Bone marrow (tissue), 2 donors: ENCODE measurements around the gene BMP5.

Source experiments
- DNase-seq, 2 donors: peaks; one replicate each; lab custom pipeline; 2025; lab: John Stamatoyannopoulos, UW

Gene BMP5

DNA sequence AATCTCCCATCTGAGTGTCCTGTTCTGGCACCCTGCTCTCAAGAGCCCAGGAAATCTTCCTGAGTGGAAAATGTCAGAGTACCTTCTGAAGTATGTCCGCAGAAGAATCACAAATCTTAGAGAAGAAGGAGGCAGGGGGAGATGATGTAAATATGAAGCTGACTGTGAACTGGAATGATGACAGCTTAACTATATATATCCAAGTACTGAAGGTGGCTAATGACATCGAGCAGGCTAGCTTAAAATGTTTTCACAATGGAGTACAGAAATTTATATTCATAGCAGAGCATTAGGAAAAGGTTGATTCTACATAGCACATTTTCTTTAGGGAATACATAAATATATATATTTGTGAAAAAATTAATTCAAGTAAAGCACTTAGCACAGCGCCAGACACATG is 64.3 kb downstream of the BMP5 start:
- no peak for DNase-seq

DNA sequence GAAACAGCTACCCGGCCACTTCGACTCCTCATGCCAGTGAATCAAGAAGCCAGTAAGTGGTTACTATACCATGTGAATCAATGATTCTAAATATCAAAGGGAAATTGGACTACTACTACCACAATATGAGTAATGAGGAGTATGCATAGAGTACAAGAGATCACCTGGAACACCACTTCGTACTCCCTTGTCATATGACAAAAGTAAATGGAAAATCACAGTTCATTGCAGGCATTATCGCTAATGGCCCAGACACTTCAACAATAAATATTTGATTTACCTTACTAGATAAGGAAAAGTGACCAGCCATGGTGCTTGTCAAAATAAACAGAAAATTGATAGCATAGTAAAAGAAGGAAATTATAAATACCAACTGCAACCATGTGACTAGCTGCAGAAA is 73.1 kb downstream of the BMP5 start:
- no peak for DNase-seq

DNA sequence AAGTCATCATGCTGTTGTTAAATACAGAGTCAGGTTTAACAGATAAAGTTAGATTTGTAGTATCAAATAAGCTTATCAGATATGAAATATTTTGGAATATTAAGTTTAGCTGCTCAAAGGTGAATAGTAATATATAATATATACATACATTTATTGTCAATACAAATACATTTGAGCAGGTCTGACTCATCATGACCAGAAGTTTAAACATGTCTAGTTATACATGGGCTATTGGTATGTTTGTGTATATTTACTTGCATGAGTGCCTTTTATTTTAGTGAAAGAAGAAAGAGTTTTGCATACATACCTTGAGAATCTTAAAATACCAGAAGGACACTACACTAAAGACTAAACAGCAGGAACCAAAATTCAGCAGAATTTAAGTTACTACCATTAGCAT is 76.8 kb downstream of the BMP5 start:
- no peak for DNase-seq

DNA sequence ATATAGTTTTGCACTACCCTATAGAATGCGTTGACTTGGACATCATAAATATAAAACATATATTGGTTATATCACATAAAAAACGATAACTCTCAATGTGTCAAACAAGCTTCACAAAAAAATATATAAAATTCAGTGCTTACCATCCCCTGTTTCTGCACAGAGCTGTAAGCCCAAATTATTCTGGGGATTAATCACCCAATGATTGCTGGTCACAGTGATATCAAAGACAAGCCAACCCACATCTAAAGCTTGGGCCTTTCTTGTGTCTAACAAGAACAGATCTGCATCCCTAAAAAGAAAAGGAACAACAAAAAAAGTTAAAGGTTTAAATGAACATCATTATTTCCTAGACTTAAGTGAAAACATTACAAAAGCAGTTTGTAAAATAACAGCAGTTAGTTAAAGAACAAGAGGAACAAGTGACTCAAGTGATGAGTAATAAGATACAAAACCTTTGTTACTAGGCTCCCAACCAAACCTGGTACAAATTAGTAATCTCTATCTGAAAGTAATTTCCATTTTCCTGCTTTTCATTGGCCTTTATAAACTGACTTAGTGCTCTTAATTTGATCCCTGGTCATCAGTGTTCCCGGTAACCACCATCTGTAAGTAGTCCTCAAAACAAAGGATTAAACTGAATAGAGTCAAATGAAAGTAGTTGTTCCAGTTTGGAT is 81.1 kb downstream of the BMP5 start:
- no peak for DNase-seq

DNA sequence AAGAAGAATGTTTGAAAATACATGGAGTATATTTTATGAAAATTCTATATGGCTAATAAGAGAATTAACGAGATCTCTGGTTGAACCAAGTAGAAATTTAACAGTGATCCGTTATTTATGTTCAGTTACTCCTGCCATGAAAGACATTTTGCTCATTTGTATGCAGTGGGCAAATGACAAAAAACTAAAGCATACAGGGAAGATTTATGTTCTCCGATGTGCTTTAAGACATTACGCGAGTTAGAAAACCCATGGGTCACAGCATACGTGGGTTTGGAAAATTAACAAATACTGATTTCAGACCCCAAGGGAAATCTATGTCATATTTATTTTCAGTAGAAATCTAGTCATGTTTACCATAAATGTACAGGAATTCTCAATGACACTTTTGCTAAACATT is 90.1 kb downstream of the BMP5 start:
- no peak for DNase-seq

DNA sequence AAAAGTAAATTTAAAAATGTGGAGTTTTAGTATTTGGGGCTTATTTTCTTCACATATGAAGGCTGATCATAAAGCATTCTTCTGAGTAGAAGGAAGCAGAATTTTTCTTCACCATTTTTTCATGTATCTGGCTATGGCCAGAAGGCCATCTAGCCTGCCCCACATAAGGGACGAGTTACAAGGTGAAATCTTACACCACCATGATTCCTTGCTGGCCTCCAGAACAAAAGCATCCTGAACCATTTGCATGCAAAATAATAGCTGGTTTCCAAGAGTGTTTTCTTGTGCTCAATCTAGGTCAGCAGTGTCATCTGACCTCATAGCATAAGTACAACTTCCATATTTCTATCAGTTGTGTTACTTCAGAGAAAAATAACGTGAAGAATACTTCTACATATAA is 93.1 kb downstream of the BMP5 start:
- no peak for DNase-seq

DNA sequence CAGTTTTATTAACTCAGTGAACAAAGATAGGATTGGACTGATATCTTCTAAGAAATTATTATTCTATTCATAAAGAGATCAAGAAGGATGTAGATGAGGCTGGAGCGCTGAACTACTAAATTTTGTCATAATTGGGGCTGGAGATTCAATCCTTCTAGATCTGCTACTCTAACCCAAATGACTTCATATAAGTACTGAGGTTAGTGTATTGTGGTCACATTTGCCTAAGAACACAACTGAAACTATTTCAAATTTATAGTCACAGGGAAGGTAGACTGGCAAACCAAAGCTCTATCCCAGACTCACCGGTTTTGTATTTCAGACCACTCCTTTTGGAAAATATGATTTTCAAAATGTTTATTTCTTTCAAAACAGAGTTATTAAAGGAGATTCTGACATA is 96.7 kb downstream of the BMP5 start:
- no peak for DNase-seq

DNA sequence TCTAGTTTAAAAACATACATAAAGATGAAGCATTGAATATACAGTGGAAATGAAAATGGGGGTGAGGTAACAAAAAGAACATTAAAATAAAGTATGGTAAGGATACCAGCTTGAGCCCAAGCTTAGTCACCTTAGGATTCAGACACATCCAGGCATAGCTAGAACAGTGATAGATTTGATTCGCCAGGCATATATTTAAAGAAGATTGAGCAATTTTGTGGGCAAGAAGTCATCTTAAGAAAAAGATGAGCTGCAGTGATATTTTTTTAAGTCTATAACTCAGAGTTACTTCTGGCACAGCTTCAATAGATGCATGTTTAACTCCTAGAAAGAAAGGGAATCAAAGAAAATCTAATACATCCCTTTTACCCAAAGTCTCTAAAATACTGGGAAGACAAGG is 97.9 kb downstream of the BMP5 start:
- no peak for DNase-seq

DNA sequence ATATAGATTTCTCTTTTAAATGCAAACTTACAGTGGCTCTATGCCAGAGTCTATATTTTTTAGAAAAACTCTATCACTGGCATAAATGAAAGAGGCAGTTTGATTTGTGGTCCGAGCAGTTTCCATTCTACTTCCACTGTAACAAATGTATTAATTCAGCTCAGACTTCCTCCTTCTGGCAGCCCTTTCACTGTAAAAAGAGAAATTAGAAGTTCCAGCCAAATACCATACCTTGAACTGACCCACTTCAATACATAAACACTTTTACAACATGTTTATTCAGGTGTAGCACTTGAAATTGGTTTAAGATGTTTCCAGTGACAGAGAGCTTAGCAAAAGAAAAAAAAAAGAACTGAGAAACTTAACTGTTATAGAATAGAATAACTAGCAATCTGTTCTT is 99.3 kb downstream of the BMP5 start:
- no peak for DNase-seq

DNA sequence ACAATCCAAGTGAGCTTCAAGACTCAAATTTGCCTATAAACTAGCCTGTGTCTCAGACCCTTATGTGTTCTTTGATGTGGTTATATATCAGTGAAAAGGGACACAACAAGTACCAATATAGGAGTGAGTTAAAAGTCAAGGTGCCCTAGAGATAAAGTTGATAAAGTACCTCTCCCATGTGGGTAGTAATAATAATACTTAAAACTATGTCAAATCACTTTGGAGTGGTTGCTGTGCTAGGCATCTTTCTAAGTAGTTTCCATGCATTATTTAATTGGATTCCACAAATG is 100.4 kb downstream of the BMP5 start:
- DNase-seq, result no peak

DNA sequence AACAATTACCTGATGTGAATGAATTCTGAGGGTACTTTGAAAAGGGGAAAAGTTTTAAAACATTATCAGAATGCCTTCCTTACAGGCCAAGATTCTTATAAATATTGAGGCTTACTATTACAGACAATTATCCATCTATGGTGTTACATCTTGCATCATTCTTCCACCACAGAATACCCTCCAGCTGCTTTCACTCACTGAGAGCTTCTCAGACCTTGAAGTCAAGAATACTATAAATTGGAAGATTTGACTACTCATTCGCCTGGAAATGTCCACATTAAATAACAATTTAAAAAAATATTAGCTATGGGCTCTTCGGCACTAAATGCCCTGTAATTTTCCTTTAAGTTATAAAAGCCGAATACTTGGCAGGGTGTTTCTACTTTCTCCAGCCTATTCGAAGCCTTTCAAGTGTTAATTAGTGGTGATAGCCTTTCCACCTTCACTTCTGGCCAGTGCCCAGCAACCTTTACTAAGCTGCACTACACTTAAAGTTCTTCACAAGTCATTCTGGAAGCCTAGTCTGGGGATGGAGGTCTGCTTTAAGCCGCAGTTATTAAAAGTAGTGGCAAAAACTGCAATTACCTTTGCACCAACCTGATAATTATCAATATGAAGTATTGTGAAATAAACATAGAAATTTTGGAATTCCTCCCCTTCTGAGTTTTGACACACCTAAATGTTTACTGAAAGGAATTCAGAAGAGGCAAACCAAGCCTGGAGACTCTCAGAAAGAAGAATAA is 100.9 kb downstream of the BMP5 start:
- no peak for DNase-seq

DNA sequence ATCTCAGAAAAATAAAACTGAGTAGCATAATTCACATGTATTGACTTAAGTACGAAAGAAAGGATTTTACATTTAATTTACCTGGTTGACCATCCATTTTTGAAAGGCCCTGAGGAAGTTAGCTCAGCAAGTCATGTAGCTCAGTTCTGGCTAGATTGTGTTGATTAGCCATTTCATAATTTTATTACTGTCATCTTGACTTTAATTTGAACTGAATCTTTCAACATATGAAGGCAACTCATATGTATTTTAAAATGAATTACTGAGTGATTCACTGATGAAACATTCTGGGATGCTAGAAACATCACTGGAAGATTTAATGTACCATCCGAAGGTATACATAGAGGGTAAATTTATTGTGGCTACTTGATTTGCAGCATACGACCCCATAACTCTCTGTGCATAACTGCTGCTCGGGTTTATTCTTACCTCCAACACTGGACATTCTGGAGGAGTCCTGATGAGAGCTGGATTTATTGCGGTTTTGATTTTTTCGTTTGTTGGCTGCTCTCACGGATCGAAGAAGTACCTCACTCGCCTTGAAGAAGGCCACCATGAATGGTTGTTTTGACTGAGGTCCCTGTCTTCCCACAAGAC is 101.7 kb downstream of the BMP5 start:
- DNase-seq, result no peak

DNA sequence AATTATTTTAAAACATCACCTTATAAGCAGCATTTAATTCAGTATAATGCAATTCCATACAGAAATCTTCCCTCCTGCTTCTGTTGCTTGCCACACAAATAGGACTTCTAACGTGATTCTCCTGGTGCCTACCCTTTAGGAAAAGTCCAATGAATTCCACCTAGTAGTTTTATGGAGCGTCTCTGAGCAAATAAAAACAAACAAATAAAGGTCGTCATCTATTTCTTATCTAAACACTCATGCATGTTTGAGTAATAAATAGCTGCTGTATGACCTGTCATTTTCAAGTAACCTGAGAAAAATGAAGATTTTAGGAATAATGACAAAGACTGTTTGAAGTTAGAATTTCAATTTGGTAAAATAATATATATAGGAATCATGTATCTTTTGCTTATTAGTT is 102.7 kb downstream of the BMP5 start:
- no peak for DNase-seq

DNA sequence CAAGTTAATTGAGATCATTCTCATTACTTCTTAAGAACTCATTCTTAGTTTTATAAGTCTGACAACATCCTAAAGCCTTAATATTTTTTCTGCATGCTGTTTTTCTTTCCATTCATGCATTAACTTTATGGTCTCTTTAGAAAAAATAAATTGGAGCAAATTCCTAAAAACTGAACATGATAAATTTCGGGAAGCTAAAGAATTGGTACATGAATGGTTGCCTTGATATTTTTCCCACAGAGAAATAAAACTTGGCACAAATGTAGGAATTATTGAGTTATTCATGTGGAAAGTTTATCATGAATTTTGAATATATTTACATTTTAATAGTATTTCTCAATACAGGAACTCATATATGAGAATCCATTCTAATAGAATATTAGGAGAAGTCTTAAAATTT is 115.9 kb downstream of the BMP5 start:
- DNase-seq, result no peak

DNA sequence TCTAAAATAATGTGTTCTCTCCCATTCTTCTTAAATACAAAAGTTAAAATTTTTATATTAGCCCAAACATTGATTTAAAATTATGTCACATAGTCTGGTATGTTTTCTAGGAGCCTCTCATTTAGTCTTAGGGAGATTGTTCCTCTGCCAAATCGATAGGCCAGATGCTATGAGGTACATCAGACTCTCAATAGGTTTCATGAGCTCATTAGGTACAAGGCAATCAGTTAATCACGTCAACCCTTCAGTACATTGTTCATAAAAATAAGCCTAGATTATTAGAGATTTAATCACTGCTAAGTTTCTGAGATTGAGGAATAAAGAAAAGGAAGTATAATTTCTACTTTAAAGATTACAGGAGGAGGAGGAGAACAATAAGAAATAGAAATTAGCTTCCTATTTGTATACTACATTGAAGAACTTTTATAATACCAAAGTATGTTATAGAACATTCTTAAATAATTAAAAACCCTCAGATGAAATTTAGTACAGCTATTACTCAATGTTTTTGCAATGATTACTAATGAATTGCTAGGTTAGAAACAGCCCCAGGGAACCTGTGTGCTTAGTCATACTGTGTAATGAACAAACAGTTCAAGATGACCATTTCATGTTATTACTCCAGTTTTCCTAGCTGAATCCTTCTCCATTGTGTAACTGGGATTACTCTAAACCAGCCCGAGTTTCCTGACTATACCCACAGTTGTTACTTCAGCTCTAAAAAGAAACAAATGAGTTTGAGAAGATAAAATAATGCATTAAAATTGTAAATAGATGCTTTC is 117.0 kb downstream of the BMP5 start:
- no peak for DNase-seq

DNA sequence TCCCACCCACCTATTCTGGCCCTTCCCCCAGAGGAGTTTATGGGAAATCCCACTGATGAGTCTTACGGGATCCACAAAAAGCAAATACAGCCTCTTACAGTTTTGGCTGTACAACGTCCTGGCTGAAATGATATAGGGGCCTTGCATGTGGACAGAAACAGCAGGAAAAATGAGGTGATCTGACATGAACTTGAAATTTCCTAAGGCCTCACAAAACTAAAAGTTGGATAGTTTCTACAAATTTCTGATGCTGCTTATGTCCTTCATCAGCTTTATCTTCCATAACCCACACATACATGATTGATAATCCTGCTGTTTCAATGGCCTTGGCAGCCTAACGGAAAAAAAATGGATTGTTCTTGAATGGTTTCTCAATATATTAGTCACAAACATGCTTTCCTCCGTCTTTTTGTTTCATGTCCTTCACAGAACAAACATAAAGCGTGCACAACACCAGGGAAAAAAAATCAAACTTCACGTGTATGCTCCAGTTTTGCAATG is 118.8 kb downstream of the BMP5 start:
- DNase-seq, result no peak

DNA sequence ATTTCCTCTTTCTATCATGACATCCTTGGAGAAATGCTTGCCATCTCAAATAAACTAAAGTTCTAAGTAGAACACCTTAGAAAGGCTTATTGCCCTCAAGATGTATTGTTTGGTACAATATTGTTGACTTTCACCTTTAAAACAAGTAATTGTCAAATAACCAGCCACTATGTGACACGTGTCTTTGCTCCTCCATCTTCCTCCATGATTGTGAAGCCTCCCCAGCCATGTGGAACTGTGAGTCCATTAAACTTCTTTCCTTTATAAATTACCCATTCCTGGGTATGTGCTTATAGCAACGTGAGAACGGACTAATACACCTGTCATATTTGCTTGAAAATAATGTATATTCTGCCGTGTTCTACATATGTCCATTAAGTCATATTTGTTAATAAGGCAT is 126.5 kb downstream of the BMP5 start:
- DNase-seq, result no peak

DNA sequence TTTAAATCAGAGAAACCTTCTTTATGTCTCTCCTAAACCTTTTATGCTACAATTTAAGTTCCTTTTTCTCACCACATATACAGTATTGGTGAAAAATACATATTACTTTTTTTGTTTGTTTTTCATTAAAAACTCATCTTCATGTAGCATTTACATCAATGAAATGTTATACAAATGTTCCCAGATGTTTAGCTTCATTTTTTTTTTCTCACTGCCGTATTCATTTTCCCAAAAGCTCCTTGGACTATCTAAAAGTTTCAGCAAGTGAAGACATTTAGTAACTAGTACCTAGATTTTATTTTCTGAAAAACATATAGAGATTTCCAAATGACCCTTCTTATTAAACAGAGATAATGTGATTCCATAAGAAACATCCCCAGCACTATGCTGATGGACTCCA is 128.9 kb downstream of the BMP5 start:
- DNase-seq, result no peak

DNA sequence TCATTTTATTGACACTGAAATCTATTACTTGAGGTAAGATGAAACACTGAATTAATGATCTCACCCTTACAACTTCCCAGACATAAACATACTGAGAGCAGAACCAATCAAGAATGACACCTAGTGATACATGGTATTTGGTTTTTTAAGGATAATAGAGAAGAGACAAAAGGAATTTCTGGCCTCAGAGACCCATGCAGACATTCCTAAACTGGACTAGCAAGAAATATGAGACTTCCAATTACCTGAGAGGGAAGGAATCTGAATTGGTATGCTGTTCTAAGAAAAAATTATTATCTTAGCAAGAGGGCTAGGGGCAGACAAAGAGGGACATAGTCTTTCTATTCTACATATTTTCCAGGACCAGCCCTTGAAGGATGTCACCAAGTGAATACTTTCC is 141.1 kb downstream of the BMP5 start:
- no peak for DNase-seq

DNA sequence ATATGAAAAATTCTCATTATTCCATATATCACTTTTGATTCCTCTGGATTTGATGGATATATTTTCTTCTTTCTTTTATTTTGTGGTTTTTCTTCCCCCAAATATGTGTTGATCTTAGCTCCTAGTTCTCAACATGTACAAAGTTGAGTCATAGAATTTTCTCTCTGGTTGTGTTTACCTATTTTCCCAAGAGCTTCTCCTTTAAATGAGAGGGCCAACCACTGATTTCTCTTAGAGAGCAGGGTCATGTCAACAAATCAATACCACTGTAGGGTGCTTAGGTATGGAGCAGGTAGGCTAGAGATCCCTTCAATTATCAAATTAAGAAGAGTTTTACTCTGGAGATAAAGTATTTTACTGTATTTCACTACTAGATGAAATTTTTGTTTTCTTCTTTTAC is 145.7 kb downstream of the BMP5 start:
- DNase-seq, result no peak

DNA sequence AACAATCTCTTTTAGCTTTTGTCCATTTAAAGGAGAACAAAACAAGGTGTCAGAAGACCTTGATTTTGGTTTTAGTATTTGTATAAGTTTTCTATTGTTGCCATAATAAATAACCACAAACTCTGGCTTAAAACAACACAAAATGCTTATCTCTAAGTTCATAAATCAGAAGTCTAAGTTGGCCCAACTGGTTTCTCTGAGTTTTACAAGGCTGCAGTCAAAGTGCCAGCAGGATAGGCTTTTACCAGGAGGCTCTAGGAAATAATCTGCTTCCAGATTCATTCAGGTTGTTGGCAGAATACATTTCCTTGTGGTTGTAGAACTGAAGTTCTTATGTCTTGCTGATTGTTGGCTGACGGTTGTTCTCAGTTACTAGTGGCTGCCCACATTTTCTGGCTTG is 149.2 kb downstream of the BMP5 start:
- DNase-seq, result no peak

DNA sequence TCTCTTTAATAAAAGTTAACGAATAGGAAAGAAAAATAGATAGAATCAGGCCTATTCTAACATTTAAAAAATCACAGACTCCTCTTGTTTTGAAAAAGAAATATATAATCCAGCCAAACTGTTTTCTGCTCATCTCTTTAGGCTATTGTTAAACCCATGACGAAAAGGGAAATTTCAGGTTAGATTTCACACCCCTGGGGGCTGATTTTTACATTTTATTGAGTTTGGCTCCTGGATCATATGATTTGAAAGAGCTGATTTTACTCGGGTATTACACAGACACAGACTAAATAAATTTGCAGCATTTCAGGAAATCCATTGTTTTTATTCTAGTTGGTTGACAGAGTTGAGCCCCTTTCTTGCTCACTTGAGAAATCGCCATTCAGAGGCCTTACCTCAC is 160.6 kb downstream of the BMP5 start:
- no peak for DNase-seq

DNA sequence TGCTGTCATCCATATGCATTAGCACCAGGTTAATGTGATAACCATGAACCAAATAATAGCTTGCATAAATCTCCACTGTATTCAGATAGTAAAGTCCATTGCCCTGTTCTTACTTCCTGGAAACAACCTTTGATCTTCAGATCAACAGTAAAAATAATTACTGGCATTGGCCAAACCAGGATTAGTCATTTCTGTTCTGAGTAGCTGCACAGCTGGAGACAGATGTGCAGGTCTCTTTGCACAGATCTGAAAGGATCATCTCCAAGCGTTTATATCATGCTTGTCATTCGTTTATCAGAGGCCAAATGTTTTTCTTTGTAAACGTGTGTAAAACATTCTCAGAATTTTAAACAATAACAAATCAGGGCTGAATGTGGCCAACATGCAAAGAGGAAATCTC is 162.0 kb downstream of the BMP5 start:
- DNase-seq, result no peak
